ENCODE data around the gene CD2AP.

DNA sequence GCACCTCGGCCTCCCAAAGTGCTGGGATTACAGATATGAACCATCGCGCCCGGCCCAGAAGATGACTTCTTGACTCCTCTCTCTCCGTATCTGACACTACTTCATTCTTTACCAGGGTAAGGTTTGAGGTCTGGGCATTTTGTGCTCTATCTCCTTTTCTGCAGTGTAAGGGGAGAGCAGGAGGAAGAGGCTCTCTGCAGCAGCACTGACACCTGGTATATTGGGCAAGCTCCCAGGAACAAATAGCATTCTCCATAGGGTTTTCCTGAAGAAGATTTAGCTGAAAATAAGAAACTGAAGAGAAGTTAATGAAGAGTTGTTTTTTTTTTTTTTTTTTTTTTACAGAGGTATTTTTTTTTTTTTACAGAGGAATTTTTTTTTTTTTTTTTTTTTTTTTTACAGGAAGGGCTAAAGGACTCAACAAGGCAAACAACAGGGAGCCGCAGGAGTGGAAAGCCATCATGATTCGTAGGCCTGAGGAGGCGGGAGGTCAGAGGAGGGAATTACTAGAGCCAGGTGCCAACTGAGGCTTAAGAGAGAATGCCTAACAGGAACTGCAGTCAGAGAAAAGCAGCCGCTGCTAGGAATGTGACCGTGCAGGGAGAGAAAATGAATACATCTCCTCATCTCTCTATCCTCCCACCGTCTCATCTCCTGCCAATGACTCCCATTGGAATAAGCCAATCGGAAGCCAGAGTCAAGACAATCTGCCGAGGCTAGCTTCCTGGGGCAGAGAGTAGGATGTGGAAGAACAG lies 186.1 kb downstream of the CD2AP start:
- TF ChIP-seq EZH2 (IDR thresholded peaks at IDR 0.05; ENCODE audit: insufficient read depth, poor library complexity, severe bottlenecking) (no peak), EZH2phosphoT487 (IDR thresholded peaks at IDR 0.05; ENCODE audit: insufficient read depth, low read depth) (no peak)
